Left colon (tissue), 2 donors: ENCODE measurements around the gene KLHL8. TPM values are rescaled to one million over a fixed set of nuclear protein-coding genes. Genes with fewer than 3 reads are reported as not detected.

Source experiments
- total RNA-seq, 2 donors: library from RNA; stranded (reverse); fragmentation: NEBNext Ultra II Directional; extraction: Animal tissue kit (Norgen Biotek cat#: 25700); gene quantifications; one replicate each; pipeline ENCODE4 v1.2.1, GENCODE V29; 2021
- donor health status: DM: no; HTN: no; CAD: no.
- donor health status: DM: yes; HTN: yes; CAD: no.

KLHL8 gene
- total RNA-seq, 2 donors from 2014 or later: 19.1 to 22.5 TPM

Other genes starting within 250 kb of the KLHL8 start
- gene HSD17B13, start 102.3 kb upstream of the KLHL8 start, total RNA-seq: 1 to 10 TPM in 1 of 2 donors, under 1 TPM in 1; 0.76 to 1.1 TPM
- 100 to 1,000 TPM; 243 to 253 TPM for gene HSD17B11, start 170.6 kb upstream of the KLHL8 start, total RNA-seq
- gene NUDT9, start 202.0 kb upstream of the KLHL8 start, total RNA-seq: 10 to 100 TPM; 27.8 to 35.9 TPM